Measurements from ENCODE around the gene MAGEA12. TPM values are rescaled to one million over a fixed set of nuclear protein-coding genes. Genes with fewer than 3 reads are reported as not detected.
"Not testable (repeated sequence)": the region's sequence is repeated elsewhere in the genome, so short reads cannot be mapped to it uniquely, and the experiment has no call there.

MAGEA12 gene
- total RNA-seq, 1 donor, result not detected

- H3K4me3 ChIP-seq (ENCODE audit: low read depth, low read length), result no peak overlapping the region
- no peak for DNase-seq (ENCODE audit: low read depth)
- no peak for TF ChIP-seq CTCF (IDR thresholded peaks at IDR 0.05; ENCODE audit: insufficient read depth, low read depth, low read length)
Measured at GRCh38 chrX:152735101-152735500, 1.5 kb downstream of the MAGEA12 start.

- no peak for TF ChIP-seq CTCF (IDR thresholded peaks at IDR 0.05; ENCODE audit: insufficient read depth, low read depth, low read length)
- DNase-seq (ENCODE audit: low read depth), result no peak
- H3K4me3 ChIP-seq (ENCODE audit: low read depth, low read length), result no peak overlapping the region
Measured at GRCh38 chrX:152735860-152736511, 2.4 kb downstream of the MAGEA12 start.

GRCh38 chrX:152736528-152736927 lies 3.0 kb downstream of the MAGEA12 start:
- H3K4me3 ChIP-seq (ENCODE audit: low read depth, low read length); DNase-seq (ENCODE audit: low read depth): not testable (repeated sequence)

- no peak for DNase-seq (ENCODE audit: low read depth)
- no peak for TF ChIP-seq CTCF (IDR thresholded peaks at IDR 0.05; ENCODE audit: insufficient read depth, low read depth, low read length)
- no peak overlapping the region for H3K4me3 ChIP-seq (ENCODE audit: low read depth, low read length)
Measured at GRCh38 chrX:152738560-152738959, 5.0 kb downstream of the MAGEA12 start.

GRCh38 chrX:152753686-152754650 lies 20.4 kb downstream of the MAGEA12 start, which contains the start of gene MAGEA2:
MAGEA2 (minus strand) TSS chrX:152753842; CDS start chrX:152751363, 2,479 bp downstream.
- not testable (repeated sequence) for H3K4me3 ChIP-seq (ENCODE audit: low read depth, low read length); DNase-seq (ENCODE audit: low read depth)

GRCh38 chrX:152754871-152755270 lies 21.3 kb downstream of the MAGEA12 start:
- not testable (repeated sequence) for DNase-seq (ENCODE audit: low read depth); H3K4me3 ChIP-seq (ENCODE audit: low read depth, low read length)

GRCh38 chrX:152758918-152759317 lies 25.4 kb downstream of the MAGEA12 start, which contains the start of gene CSAG3:
CSAG3 (plus strand) TSS chrX:152759218.
- H3K4me3 ChIP-seq (ENCODE audit: low read depth, low read length), result not testable (repeated sequence)

GRCh38 chrX:152759544-152759943 lies 26.0 kb downstream of the MAGEA12 start:
- DNase-seq (ENCODE audit: low read depth); H3K4me3 ChIP-seq (ENCODE audit: low read depth, low read length): not testable (repeated sequence)

More at GRCh38 chrX:152758918-152759317, 25.4 kb downstream of the MAGEA12 start, which contains the start of gene CSAG3:
- not testable (repeated sequence) for DNase-seq (ENCODE audit: low read depth)

- not testable (repeated sequence) for H3K4me3 ChIP-seq (ENCODE audit: low read depth, low read length); DNase-seq (ENCODE audit: low read depth)
Measured at GRCh38 chrX:152761582-152761981, 28.0 kb downstream of the MAGEA12 start.

- not testable (repeated sequence) for H3K4me3 ChIP-seq (ENCODE audit: low read depth, low read length); DNase-seq (ENCODE audit: low read depth)
Measured at GRCh38 chrX:152766562-152766961, 33.0 kb downstream of the MAGEA12 start.

GRCh38 chrX:152769549-152770289 lies 36.2 kb downstream of the MAGEA12 start, which contains the start of gene MAGEA6:
MAGEA6 (minus strand) TSS chrX:152769689; CDS start chrX:152767650, 2,039 bp downstream.
- not testable (repeated sequence) for H3K4me3 ChIP-seq (ENCODE audit: low read depth, low read length); DNase-seq (ENCODE audit: low read depth)

- H3K4me3 ChIP-seq (ENCODE audit: low read depth, low read length); DNase-seq (ENCODE audit: low read depth): not testable (repeated sequence)
Measured at GRCh38 chrX:152787062-152787461, 53.5 kb downstream of the MAGEA12 start.
